IPS-11a (cell line): Measurements from ENCODE around the gene NECTIN2.

ENCODE experiments used
- H3K4me3 ChIP-seq: one replicate; pipeline ENCODE4 v1.5.1; 2013; ENCODE audit warnings: low read depth, low read length, control low read depth

Gene NECTIN2

DNA sequence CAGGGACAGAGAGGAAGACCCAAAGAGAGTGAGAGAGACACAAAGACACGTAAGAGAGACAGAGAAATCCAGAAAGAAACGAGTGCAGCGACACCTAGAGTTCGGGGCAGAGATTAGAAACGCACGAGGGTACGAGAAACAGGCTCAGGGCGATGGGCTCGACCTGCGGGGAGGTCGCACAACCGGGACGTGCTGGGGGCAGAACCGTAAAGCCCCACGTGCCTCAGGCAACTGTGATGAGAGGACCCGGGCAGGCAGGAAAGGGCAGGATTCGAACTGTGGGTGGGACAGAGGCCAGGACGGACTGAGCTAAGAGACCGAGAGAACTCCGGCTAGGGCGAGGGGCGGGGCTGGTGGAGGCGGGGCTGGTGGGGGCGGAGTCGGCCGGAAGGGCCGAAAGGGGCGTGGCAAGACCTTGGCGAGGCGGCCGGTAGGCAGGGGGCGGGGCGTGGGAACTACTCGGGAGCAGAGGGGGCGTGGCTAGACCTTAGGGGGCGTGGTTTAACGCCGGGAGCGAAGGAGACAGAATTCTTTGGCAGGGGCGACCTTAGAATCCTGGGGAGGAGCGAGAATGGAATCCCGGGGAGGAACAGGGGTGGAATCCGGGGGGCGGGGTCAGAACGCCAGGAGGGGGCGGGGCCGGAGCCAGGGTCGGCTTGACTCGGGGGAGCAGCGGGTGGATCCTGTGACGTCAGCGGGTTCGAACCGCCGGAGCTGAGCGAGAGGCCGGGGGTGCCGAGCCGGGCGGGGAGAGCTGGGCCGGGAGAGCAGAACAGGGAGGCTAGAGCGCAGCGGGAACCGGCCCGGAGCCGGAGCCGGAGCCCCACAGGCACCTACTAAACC, at the start of gene NECTIN2:
NECTIN2 (plus strand) TSS at position 686 of the 843 bp plus-strand sequence. CDS start 229 bp downstream, outside the sequence.
- peak within 1 kb of the TSS; percentile 94 for H3K4me3 ChIP-seq

GRCh38 chr19:44796701-44797115, 49.4 kb upstream of the NECTIN2 start:
- H3K4me3 ChIP-seq: no peak overlapping the region

GRCh38 chr19:44799627-44800346, 46.3 kb upstream of the NECTIN2 start:
- no peak overlapping the region for H3K4me3 ChIP-seq

DNA sequence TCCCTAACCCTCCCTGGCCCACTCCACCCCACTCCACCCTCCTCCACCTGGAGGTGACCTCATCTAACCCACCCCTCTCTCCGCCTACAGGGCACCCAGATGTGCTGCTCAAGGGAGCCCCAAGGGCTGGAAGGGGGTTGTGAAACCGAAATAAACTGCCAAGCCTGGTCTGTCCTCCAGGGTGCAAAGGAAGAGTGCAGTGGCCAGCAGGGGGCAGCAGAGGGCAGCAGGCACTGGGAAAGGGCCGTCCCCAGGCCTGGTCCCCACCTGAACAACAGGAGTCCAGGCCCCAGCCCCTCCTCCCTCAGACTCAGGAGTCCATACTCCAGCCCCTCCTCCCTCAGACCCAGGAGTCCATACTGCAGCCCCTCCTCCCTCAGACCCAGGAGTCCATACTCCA, 45.6 kb upstream of the NECTIN2 start:
- no peak overlapping the region for H3K4me3 ChIP-seq

GRCh38 chr19:44803442-44804428, 42.4 kb upstream of the NECTIN2 start:
- H3K4me3 ChIP-seq: no peak overlapping the region

DNA sequence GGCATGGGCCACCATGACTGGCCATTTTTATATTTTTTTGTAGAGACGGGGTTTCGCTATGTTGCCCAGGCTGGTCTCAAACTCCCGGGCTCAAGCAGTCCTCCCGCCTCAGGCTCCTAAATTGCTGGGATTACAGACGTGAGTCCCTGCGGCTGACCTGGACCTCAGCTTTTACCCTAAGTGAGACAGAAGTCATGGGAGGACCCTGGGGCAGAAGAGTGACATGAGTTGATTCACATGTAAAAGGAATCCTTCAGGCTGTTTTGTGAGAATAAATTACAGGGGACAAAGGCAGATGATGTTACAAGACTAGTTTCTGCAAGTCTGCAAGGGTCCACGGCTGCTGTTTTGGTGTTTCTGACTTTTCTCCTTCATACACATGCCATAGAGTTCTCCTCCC, 39.8 kb upstream of the NECTIN2 start:
- H3K4me3 ChIP-seq: no peak overlapping the region

GRCh38 chr19:44807162-44807561, 38.9 kb upstream of the NECTIN2 start:
- H3K4me3 ChIP-seq: no peak overlapping the region

GRCh38 chr19:44807652-44808462, 38.2 kb upstream of the NECTIN2 start:
- H3K4me3 ChIP-seq: no peak overlapping the region

DNA sequence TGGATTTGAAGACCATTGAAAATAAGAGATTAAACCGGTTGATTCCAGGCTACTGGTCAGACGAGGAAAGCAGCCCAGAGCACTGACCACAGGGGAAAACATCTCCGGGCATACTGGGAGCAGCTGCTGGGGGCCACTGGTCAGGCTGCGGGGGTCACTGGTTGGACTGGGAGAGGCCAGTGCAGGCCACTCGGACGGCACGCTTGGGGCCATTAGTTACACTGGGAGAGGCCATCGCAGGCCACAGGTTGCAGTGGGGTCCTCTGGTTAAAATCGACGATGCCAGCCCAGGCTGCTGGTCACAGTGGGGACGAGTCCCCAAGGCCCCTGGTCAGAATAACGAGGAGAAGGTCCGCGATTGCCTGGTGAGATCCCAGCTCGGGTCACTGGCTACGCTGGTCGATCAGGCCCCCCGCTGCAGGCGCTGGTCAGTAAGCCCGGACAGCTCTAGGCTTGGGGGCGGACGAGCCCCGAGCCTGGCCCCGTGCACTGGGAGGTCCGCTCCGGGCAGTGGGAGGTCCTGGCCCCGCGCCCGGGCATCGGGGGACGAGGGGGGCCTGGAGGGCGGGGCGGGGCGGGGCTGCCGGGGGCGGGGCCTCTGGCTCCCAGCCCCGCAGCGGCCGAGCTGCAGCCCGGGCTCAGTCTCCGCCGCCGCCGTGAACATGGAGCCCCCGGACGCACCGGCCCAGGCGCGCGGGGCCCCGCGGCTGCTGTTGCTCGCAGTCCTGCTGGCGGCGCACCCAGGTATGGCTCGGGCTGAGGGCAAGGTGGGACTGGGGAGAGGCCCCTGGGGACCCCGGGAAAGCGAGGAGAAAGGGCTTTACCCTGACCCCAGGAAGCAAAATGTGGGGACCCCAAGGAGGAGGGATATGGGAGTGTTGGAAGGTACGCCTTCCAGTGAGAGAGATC, 37.4 kb upstream of the NECTIN2 start, which contains the start of gene BCAM:
BCAM (plus strand) TSS at position 641 of the 909 bp plus-strand sequence; CDS start at position 663, 22 bp downstream.
- peak within 1 kb of the TSS; percentile 69 for H3K4me3 ChIP-seq

GRCh38 chr19:44809577-44810233, 36.4 kb upstream of the NECTIN2 start:
- peak overlapping the region; percentile 69 for H3K4me3 ChIP-seq

DNA sequence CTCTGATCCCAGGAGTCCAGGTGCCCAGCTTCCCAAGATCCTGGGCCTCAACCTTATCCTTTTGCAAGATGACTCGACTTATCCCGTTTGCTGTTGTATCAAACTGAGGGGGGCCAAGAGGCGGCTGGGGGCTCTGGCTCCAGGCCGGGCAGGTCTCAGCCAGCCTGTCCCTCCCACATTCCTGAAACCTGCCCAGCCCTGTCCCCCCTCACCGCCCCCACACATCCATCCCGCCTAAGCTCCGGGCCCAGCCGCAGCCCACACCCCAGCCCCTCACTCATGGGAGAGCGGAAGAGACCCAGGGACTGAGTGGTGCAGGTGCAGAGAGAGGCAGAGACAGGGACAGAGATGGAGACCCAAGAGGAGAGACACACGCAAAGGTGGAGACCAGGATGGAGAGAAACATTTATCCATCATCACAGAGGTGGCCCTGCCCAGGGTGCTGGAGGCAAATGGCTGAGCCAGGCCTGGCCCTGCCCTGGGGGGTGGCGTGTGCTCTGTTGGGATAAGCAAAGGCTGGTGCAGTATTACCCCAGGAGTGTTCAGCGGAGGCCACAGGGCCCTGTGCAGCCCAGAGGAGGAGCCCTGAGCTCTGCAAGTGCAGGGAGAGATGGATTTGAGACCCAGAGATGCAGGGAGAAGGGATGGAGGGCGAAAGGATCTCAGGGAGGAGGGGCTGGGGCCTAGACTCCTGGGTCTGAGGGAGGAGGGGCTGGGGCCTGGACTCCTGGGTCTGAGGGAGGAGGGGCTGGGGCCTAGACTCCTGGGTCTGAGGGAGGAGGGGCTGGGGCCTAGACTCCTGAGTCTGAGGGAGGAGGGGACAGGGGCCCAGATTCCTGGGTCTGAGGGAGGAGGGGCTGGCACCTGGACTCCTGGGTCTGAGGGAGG, 35.6 kb upstream of the NECTIN2 start:
- no peak overlapping the region for H3K4me3 ChIP-seq

GRCh38 chr19:44811122-44811419, 35.0 kb upstream of the NECTIN2 start:
- no peak overlapping the region for H3K4me3 ChIP-seq

DNA sequence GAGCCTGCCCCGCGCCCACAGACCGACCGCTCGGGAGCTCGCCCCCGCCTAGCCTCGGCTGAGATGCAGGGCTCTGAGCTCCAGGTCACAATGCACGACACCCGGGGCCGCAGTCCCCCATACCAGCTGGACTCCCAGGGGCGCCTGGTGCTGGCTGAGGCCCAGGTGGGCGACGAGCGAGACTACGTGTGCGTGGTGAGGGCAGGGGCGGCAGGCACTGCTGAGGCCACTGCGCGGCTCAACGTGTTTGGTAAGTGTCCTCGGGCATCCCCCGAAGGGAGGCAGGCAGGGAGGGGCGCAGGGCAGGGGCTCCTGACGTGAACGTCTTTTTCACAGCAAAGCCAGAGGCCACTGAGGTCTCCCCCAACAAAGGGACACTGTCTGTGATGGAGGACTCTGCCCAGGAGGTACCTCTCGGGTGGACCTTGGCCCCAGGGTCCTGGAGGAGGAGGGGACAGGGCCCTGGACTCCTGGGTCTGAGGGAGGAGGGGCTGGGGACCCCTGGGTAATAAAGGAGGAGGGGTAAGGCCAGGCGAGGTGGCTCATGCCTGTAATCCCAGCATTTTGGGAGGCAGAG, 33.9 kb upstream of the NECTIN2 start:
- no peak overlapping the region for H3K4me3 ChIP-seq

GRCh38 chr19:44813070-44813840, 32.8 kb upstream of the NECTIN2 start:
- no peak overlapping the region for H3K4me3 ChIP-seq

DNA sequence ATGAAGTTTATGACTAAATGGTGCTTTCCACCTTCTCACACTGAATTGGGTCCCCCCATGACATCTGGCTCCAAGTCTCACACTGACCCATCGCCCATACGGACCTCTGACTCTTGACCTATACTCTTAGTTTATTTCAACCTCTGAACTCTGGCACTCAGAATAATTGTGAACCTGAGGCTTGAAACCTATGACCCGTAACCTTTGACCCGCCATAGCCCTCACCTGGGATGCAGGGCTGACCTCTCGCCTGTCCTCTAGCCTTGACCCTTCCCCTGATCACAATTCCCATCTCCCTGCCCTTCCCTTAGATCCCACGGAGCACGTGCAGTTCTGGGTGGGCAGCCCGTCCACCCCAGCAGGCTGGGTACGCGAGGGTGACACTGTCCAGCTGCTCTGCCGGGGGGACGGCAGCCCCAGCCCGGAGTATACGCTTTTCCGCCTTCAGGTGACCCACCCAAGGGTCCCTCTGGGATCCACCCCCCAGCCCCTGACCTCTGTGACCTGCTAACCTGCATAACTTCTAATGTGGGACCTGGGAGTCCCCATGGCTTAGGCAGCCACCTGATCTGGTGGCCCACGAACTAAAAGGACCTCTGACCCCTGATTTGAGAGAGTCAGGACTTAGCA, 32.1 kb upstream of the NECTIN2 start:
- H3K4me3 ChIP-seq: no peak overlapping the region

DNA sequence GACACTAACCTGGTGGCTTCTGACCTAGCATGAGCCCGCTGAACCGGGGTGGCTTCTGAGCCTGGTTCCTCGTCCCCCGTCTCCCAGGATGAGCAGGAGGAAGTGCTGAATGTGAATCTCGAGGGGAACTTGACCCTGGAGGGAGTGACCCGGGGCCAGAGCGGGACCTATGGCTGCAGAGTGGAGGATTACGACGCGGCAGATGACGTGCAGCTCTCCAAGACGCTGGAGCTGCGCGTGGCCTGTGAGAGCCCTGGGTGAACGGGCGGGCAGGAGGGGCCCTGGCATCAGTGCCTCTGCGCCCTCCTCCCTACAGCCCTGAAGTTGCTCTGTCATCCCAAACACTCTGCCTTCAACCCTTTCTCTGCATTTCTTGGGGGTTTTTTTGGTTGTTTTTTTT, 31.6 kb upstream of the NECTIN2 start:
- H3K4me3 ChIP-seq: no peak overlapping the region
